HG03159 (cell line): ENCODE results near the gene SPG11.
A peak's percentile ranks its signal among the peaks of the same experiment; 100 is the strongest.
"Not testable (repeated sequence)": the region's sequence is repeated elsewhere in the genome, so short reads cannot be mapped to it uniquely, and the experiment has no call there.

Source experiments
- ATAC-seq: cut with Tn5 transposase; IDR thresholded peaks from one replicate; pipeline ENCODE4 v1.9.1; 2021; ENCODE audit warnings: mild to moderate bottlenecking, moderate library complexity; ENCODE audit not compliant: unreplicated experiment

The SPG11 gene

GRCh38 chr15:44565387-44566154 lies 97.9 kb downstream of the SPG11 start:
- no peak for ATAC-seq

- not testable (repeated sequence) for ATAC-seq
Measured at GRCh38 chr15:44560926-44561325, 102.5 kb downstream of the SPG11 start.

- ATAC-seq, result no peak
Measured at GRCh38 chr15:44554934-44555723, 108.3 kb downstream of the SPG11 start.

GRCh38 chr15:44550734-44551133 lies 112.7 kb downstream of the SPG11 start:
- no peak for ATAC-seq

DNA sequence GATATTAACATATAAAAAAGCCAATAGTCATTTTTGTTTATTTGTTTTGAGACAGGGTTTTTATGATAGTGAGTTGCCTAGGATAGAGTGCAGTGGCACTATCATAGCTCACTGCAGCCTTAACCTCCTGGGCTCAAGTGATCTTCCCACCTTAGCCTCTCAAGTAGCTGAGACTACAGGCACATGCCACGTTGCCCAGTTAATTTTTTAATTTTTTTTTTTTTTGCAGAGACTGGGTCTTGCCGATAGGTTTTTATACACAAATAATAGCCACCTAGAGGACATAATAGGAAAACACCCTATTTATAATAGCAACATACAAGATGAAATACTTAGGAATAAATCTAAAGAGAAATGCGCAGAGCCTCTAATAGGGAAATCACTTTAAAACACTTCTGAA lies 113.2 kb downstream of the SPG11 start:
- ATAC-seq, result no peak

DNA sequence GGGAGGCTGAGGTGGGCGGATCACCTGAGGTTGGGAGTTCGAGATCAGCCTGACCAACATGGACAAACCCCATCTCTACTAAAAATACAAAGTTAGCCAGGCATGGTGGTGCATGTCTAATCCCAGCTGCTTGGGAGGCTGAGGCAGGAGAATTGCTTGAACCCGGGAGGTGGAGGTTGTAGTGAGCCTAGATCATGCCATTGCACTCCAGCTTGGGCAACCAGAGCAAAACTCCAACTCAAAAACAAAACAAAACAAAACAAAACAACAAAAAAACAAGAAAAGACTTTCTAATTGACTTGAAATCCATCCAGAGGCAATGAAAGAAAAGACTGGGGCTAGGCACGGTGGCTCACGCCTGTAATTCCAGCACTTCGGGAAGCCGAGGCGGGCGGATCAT lies 114.3 kb downstream of the SPG11 start:
- ATAC-seq, result not testable (repeated sequence)

DNA sequence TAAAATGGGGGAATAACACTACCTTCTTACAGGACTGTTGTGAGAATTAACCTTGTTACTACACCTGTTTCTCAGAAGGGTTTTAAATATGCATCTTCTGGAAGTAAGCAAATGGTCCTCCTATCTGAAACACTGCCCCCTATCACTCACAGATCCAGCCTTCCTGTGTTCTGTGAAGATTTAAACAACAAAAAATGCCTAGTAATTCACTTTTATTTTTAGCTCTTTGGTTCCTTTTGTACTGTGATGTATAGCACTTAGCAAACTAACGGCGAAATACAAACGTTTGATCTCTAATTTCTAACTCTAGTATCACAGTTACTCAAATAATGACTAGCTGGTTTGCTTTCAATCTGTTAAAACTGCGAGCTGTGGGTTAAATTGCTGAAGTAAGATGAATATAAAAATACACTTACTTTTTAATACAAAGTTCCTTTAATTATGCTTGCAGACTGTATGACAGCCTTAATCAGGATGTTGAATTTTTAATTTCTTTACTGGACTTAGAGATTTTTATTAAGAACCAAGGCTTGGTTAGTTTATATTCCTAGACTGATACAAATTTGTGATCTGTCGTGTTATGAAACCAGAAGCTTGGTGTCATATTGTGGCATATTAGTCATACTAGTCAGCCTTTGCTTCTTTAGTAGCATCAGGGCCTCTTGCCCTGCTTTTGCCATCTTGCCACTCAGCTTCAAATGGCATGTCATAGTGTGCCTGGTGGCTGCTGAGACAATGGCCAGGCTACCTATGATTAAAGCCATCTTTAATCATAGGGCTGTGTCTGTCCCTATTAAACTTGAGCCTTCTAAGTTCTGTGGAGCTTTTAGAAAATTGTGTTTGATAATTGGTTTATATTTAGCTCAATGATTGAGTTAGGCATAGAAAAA lies 117.3 kb downstream of the SPG11 start:
- no peak for ATAC-seq

- not testable (repeated sequence) for ATAC-seq
Measured at GRCh38 chr15:44544745-44545144, 118.7 kb downstream of the SPG11 start.

- no peak for ATAC-seq
Measured at GRCh38 chr15:44542596-44542995, 120.9 kb downstream of the SPG11 start.

DNA sequence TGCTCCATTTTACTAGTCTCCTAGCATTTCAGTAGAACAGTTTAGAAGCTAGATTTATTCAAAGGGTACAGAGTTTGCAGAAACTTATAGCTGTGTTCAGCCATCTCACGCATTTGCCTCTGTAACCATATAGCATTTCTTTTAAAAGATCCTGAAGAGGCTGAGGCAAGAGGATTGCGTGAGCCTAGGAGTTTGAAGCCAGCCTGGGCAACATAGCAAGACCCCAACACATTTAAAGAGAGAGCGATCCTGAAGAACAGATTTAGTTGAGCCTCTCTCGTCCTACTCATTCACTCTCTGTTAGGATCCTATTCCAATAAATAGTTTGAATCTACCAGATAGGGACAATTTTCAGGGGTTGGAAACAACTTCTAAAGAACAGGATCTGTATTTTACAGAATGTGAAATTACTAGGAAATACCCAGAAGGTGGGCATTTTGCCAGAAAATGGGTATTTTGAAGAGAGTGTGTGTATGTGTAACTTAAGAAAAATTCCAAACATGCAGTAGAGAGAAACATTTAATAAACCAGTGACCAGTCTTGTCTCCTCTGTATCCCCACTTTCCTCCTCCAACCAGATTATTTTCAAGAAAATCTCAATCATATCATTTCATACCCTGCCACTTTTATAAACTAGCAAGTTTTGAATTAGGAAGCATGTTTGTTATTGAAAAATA lies 122.0 kb downstream of the SPG11 start:
- ATAC-seq, result no peak

GRCh38 chr15:44537735-44538240 lies 125.7 kb downstream of the SPG11 start:
- ATAC-seq, result no peak

- ATAC-seq, result peak; percentile 83
Measured at GRCh38 chr15:44536962-44537734, 126.3 kb downstream of the SPG11 start, which contains the start of gene EIF3J. TSS of gene EIF3J (plus strand) at chr15:44537147. CDS start at chr15:44537195, 48 bp downstream.

DNA sequence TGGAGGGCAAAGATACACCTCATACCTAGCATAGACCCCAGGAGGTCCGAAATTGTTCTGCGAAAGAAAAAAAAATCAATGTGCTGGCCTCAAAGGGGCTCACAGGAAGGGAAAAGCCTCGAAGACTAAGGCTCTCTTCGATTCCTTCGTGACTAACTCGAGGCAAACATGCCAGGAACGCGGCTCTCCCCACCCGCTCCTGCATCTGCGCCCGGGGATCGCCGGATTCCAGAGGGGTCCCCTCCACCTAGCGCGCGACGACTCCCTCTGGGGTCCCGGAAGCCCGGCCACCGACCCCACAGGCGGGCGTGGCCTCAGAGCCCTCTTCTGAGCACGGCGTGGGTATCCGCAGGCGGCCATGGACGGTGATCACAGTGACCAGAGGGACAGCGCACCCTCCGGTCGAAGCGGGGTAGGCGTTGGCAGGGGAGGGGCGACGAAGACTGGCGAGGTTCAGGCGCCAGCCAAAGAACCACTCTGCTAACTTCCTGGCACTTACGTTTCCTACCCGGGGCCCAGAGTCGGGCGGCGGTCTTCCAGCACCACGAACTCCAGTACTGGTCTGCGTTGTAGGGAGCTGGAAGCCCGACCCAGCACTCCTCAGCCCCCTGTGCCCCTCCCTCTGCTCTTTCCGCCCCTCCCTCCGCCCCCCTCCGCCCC lies 127.0 kb downstream of the SPG11 start:
- peak; percentile 48 for ATAC-seq

GRCh38 chr15:44535523-44536301 lies 127.8 kb downstream of the SPG11 start:
- ATAC-seq, result no peak

- ATAC-seq, result no peak
Measured at GRCh38 chr15:44535092-44535491, 128.4 kb downstream of the SPG11 start.

DNA sequence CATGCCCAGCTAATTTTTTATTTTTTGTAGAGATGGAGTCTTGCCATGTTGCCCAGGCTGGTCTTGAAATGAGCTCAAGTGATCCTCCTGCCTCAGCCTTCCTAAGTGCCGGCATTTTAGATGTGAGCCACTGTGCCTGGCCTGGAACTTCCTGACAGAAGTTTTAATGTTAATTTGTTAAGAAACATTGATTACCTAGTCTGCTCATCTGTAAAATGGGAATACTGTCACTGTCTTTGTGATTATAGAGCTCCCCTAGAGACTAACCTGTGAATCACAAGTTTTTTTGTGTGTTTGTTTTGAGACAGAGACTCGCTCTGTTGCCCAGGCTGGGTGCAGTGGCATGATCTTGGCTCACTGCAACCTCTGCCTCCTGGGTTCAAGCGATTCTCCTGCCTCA lies 130.8 kb downstream of the SPG11 start:
- ATAC-seq, result no peak

- not testable (repeated sequence) for ATAC-seq
Measured at GRCh38 chr15:44532275-44532674, 131.2 kb downstream of the SPG11 start.

DNA sequence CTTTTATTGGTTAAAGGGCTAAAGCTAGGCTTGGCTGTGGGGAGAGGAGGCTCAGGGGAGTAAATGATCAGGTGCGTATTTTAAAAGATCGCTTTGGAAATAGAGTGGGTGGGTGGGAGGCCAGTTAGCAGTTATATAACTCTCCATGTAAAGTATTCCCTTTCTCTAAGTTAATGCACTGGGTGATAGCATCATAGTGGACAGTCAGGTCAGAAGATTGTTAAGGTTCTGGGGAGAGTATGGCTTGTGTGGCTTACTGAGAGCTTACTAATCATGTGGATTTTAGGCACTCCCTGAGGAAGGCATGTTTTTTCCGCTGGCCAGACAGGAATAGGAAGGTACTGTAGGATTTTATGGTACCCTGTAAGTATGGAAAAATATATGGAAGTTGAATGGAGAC lies 132.8 kb downstream of the SPG11 start:
- no peak for ATAC-seq
